Neural cell (in vitro differentiated cells): ENCODE data around the gene TNFRSF6B.

ENCODE experiments used
- RAD21 ChIP-seq: fragments of 450-650 bp; conservative IDR thresholded peaks from 2 replicates; pipeline ENCODE4 v1.6.1; 2014; ENCODE audit warnings: antibody characterized with exemption, mild to moderate bottlenecking, moderate library complexity
- TF ChIP-seq, protein P1 (sequence below): fragments of 450-650 bp; IDR thresholded peaks from 2 replicates; pipeline ENCODE4 v1.5.1; 2014; ENCODE audit warnings: antibody characterized with exemption, mild to moderate bottlenecking, moderate library complexity; ENCODE audit not compliant: poor library complexity, severe bottlenecking

GRCh38 chr20:63691711-63692435 lies 4.6 kb upstream of the TNFRSF6B start:
- TF ChIP-seq, protein P1, sequence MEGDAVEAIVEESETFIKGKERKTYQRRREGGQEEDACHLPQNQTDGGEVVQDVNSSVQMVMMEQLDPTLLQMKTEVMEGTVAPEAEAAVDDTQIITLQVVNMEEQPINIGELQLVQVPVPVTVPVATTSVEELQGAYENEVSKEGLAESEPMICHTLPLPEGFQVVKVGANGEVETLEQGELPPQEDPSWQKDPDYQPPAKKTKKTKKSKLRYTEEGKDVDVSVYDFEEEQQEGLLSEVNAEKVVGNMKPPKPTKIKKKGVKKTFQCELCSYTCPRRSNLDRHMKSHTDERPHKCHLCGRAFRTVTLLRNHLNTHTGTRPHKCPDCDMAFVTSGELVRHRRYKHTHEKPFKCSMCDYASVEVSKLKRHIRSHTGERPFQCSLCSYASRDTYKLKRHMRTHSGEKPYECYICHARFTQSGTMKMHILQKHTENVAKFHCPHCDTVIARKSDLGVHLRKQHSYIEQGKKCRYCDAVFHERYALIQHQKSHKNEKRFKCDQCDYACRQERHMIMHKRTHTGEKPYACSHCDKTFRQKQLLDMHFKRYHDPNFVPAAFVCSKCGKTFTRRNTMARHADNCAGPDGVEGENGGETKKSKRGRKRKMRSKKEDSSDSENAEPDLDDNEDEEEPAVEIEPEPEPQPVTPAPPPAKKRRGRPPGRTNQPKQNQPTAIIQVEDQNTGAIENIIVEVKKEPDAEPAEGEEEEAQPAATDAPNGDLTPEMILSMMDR, result no peak
- no peak for TF ChIP-seq RAD21
